Measurements from ENCODE around the gene FRMD4B.

- TF ChIP-seq CTCF (IDR thresholded peaks at IDR 0.05): no peak
- TF ChIP-seq EZH2 (IDR thresholded peaks at IDR 0.05): no peak
Observed at GRCh38 chr3:69409011-69409410, 23.1 kb upstream of the FRMD4B start.

Data from neural progenitor cell (in vitro differentiated cells).